ENCODE measurements around the gene IQGAP2. TPM values are rescaled to one million over a fixed set of nuclear protein-coding genes. Genes with fewer than 3 reads are reported as not detected.
"Not testable (repeated sequence)": the region's sequence is repeated elsewhere in the genome, so short reads cannot be mapped to it uniquely, and the experiment has no call there.

IQGAP2 gene
- polyA plus RNA-seq, 3 donors = 72.4 to 95.7 (median 83.7) TPM

- no peak for DNase-seq (ENCODE audit: low read depth in 3 of 3, low spot score in 2 of 3)
These were observed 90.2 kb downstream of the IQGAP2 start for GRCh38 chr5:76493190-76493837.

- no peak for DNase-seq (ENCODE audit: low read depth in 3 of 3, low spot score in 2 of 3)
These were observed 91.1 kb downstream of the IQGAP2 start for GRCh38 chr5:76494201-76494600.

- DNase-seq (ENCODE audit: low read depth in 3 of 3, low spot score in 2 of 3) = no peak
These were observed 92.8 kb downstream of the IQGAP2 start for GRCh38 chr5:76495870-76496269.

- no peak for DNase-seq (ENCODE audit: low read depth in 3 of 3, low spot score in 2 of 3)
These were observed 94.0 kb downstream of the IQGAP2 start for GRCh38 chr5:76497065-76497460.

- DNase-seq (ENCODE audit: low read depth in 3 of 3, low spot score in 2 of 3) = no peak
These were observed 95.1 kb downstream of the IQGAP2 start for GRCh38 chr5:76497986-76498717.

- DNase-seq (ENCODE audit: low read depth in 3 of 3, low spot score in 2 of 3) = no peak
These were observed 96.5 kb downstream of the IQGAP2 start for GRCh38 chr5:76499507-76500161.

- DNase-seq (ENCODE audit: low read depth in 3 of 3, low spot score in 2 of 3) = no peak
These were observed 97.7 kb downstream of the IQGAP2 start for GRCh38 chr5:76500633-76501393.

- DNase-seq (ENCODE audit: low read depth in 3 of 3, low spot score in 2 of 3) = no peak
These were observed 100.8 kb downstream of the IQGAP2 start for GRCh38 chr5:76503929-76504328.

- DNase-seq (ENCODE audit: low read depth in 3 of 3, low spot score in 2 of 3) = no peak
These were observed 101.9 kb downstream of the IQGAP2 start for GRCh38 chr5:76504901-76505564.

GRCh38 chr5:76513476-76513875 lies 110.4 kb downstream of the IQGAP2 start:
- DNase-seq (ENCODE audit: low read depth in 3 of 3, low spot score in 2 of 3) = no peak

- no peak for DNase-seq (ENCODE audit: low read depth in 3 of 3, low spot score in 2 of 3)
These were observed 111.2 kb downstream of the IQGAP2 start for GRCh38 chr5:76514292-76514691.

GRCh38 chr5:76514713-76515112 lies 111.6 kb downstream of the IQGAP2 start:
- no peak for DNase-seq (ENCODE audit: low read depth in 3 of 3, low spot score in 2 of 3)

- DNase-seq (ENCODE audit: low read depth in 3 of 3, low spot score in 2 of 3) = no peak
These were observed 114.2 kb downstream of the IQGAP2 start for GRCh38 chr5:76517334-76517733.

GRCh38 chr5:76518246-76518645 lies 115.2 kb downstream of the IQGAP2 start:
- DNase-seq (ENCODE audit: low read depth in 3 of 3, low spot score in 2 of 3) = not testable (repeated sequence)

GRCh38 chr5:76521240-76521758 lies 118.2 kb downstream of the IQGAP2 start:
- DNase-seq (ENCODE audit: low read depth in 3 of 3, low spot score in 2 of 3) = no peak

GRCh38 chr5:76522103-76522935 lies 119.2 kb downstream of the IQGAP2 start:
- DNase-seq (ENCODE audit: low read depth in 3 of 3, low spot score in 2 of 3) = no peak

GRCh38 chr5:76524101-76524835 lies 121.2 kb downstream of the IQGAP2 start:
- DNase-seq (ENCODE audit: low read depth in 3 of 3, low spot score in 2 of 3) = no peak

GRCh38 chr5:76524868-76525267 lies 121.8 kb downstream of the IQGAP2 start:
- DNase-seq (ENCODE audit: low read depth in 3 of 3, low spot score in 2 of 3) = no peak

GRCh38 chr5:76525956-76526355 lies 122.9 kb downstream of the IQGAP2 start:
- no peak for DNase-seq (ENCODE audit: low read depth in 3 of 3, low spot score in 2 of 3)

All from right renal cortex interstitium (tissue), 3 donors.